ENCODE results near the gene ZDHHC20.

The ZDHHC20 gene

DNA sequence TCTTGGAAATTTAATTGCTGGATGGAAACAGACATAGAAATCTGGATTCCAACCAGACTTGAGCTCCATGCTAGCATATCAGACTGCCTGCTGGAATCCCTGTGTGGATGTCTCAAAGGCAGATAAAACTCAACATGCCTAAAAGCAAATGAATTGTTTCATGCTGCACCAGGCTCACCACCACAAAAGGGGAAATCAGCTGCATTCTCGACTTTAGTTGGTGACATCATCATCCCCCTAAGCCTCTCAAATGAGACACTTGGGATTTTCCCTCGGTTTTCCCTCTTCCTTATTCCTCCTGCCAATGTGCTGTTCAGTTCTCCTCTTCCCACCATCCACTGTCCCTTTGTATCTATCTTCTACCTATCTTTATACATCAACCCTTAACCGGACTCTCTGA lies 134.3 kb downstream of the ZDHHC20 start:
- no peak for DNase-seq (ENCODE audit: low read depth)

DNA sequence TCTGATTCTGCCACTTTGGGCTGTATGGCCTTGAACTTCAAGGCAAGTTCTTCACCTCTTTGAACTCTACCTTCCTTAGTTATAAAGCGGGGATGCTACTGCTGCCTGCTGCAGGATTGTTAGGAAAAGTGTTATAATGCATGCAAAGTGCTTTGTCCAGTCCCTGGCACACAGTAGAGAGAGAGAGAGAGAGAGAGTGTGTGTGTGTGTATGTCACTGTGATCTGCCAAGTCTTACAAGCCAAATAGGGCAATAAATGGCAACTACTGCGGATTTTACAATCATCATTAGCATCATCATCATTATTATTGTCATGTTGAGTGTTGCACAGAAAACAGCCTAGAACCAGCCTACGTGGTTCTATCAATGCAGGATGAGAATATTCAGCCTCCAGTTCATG lies 136.1 kb downstream of the ZDHHC20 start:
- no peak for DNase-seq (ENCODE audit: low read depth)
